DND-41 (cell line): ENCODE results near the gene PXN.

ENCODE experiments used
- EZH2 ChIP-seq: IDR thresholded peaks from 3 replicates; pipeline ENCODE4 v1.6.1; 2012; ENCODE audit warnings: borderline replicate concordance, low read depth, mild to moderate bottlenecking, moderate library complexity, low read length, inconsistent platforms; ENCODE audit not compliant: severe bottlenecking
- TF ChIP-seq, protein P1 (sequence below): IDR thresholded peaks from 2 replicates; pipeline ENCODE4 v1.5.1; 2012; ENCODE audit warnings: borderline replicate concordance, low read length, moderate library complexity, mild to moderate bottlenecking; ENCODE audit not compliant: poor library complexity, severe bottlenecking; ENCODE audit errors: extremely low read depth

DNA sequence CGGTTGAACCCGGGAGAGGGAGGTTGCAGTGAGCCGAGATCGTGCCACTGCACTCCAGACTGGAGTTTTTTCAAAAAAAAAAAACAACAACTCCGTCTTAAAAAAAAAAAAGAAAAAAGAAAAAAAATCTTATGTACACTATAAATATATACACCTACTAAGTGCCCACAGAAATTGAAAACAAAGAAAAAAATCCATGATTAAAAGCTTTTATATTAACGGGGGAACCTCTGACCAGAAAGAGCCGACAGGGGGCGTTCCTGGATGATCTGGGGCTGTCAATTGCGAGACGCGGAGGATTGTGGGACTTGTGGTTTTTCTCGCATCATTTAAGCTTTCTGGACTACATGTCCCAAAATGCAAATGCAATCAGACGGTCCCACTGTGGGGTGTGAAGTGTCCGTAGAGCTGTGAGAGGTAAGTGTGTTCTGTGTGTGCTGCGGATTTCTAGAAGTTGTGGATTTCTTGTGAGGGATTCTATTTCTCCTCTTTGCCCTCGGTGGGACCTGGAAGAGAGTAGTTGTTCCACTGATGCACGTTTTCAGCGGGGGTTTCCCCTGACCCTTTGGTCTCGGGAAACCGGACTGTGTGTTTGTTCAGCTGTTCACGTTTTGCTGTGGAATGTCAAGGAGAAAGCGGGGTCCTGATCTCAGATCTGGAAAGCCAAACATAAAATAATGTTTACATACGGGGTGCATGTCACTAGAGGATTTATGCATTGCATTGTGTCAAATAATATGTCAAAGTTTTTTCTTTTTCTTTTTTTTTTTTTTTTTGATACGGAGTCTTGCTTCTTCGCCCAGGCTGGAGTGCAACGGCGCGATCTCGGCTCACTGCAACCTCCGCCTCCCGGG, 36.7 kb upstream of the PXN start, which contains the start of gene SIRT4:
- TF ChIP-seq, protein P1, sequence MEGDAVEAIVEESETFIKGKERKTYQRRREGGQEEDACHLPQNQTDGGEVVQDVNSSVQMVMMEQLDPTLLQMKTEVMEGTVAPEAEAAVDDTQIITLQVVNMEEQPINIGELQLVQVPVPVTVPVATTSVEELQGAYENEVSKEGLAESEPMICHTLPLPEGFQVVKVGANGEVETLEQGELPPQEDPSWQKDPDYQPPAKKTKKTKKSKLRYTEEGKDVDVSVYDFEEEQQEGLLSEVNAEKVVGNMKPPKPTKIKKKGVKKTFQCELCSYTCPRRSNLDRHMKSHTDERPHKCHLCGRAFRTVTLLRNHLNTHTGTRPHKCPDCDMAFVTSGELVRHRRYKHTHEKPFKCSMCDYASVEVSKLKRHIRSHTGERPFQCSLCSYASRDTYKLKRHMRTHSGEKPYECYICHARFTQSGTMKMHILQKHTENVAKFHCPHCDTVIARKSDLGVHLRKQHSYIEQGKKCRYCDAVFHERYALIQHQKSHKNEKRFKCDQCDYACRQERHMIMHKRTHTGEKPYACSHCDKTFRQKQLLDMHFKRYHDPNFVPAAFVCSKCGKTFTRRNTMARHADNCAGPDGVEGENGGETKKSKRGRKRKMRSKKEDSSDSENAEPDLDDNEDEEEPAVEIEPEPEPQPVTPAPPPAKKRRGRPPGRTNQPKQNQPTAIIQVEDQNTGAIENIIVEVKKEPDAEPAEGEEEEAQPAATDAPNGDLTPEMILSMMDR = peak; percentile 92
- no peak for TF ChIP-seq EZH2
